Panc1 (cell line): ENCODE results near the gene PIP4K2A.

Experiments
- CTCF ChIP-seq: fragments of 450-650 bp; IDR thresholded peaks from 2 replicates; pipeline ENCODE4 v1.5.1; 2017; ENCODE audit warnings: mild to moderate bottlenecking
- POLR2AphosphoS5 ChIP-seq: IDR thresholded peaks from 2 replicates; pipeline ENCODE4 v1.6.1; 2012; ENCODE audit warnings: mild to moderate bottlenecking, low read depth, low read length, moderate library complexity
- REST ChIP-seq, 2 experiments: IDR thresholded peaks; 2 replicates each; pipeline ENCODE4 v1.6.1; 2011 to 2012; ENCODE audit warnings: low read depth in 2 of 2, control low read depth in 1 of 2, low read length in 1 of 2, mild to moderate bottlenecking in 1 of 2, moderate library complexity in 1 of 2; ENCODE audit not compliant: insufficient read depth in 1 of 2

- TF ChIP-seq POLR2AphosphoS5: no peak
- no peak for TF ChIP-seq CTCF
- no peak for TF ChIP-seq REST (IDR thresholded peaks at IDR 0.05; ENCODE audit: insufficient read depth in 1 of 2, low read depth in 2 of 2, low read length in 1 of 2)
Measured at GRCh38 chr10:22554461-22555182, 159.8 kb downstream of the PIP4K2A start.
